ENCODE results near the gene AZIN2. TPM values are rescaled to one million over a fixed set of nuclear protein-coding genes. Genes with fewer than 3 reads are reported as not detected.

Gene AZIN2
- total and polyA plus RNA-seq, 2 of the 13 experiments (the other 11 are each of a cell fraction or from before 2014, with no cell fraction given): 1.7 to 3.5 TPM

- POLR2A ChIA-PET: no interaction called here
- TF ChIP-seq KLF16 (CRISPR knock-in tag; IDR thresholded peaks at IDR 0.05): no peak
- no peak for TF ChIP-seq FLYWCH1 (CRISPR knock-in tag; IDR thresholded peaks at IDR 0.05)
- TF ChIP-seq ZNF124 (CRISPR knock-in tag; IDR thresholded peaks at IDR 0.05): no peak
- no peak for TF ChIP-seq MIER2 (CRISPR knock-in tag; IDR thresholded peaks at IDR 0.05)
- TF ChIP-seq GPN1 (CRISPR knock-in tag; IDR thresholded peaks at IDR 0.05; ENCODE audit: borderline replicate concordance): no peak
- TF ChIP-seq ZNF713 (CRISPR knock-in tag; IDR thresholded peaks at IDR 0.05): no peak
- TF ChIP-seq CREBL2 (CRISPR knock-in tag; IDR thresholded peaks at IDR 0.05; ENCODE audit: borderline replicate concordance): no peak
- TF ChIP-seq ZFP91 (CRISPR knock-in tag; IDR thresholded peaks at IDR 0.05; ENCODE audit: borderline replicate concordance): no peak
- no peak for TF ChIP-seq XBP1 (CRISPR knock-in tag; IDR thresholded peaks at IDR 0.05)
- TF ChIP-seq SP4 (CRISPR knock-in tag; IDR thresholded peaks at IDR 0.05): no peak
- TF ChIP-seq FOXC1 (CRISPR knock-in tag; IDR thresholded peaks at IDR 0.05; ENCODE audit: borderline replicate concordance): no peak
- TF ChIP-seq HOMEZ (CRISPR knock-in tag; IDR thresholded peaks at IDR 0.05; ENCODE audit: low read depth): no peak
- no peak for TF ChIP-seq ATRX (CRISPR knock-in tag; IDR thresholded peaks at IDR 0.05; ENCODE audit: borderline replicate concordance)
- TF ChIP-seq ZNF850 (CRISPR knock-in tag; conservative IDR thresholded peaks at IDR 0.05): no peak
- TF ChIP-seq ERF (CRISPR knock-in tag; IDR thresholded peaks at IDR 0.05): no peak
- no peak for TF ChIP-seq PBX3 (CRISPR knock-in tag; IDR thresholded peaks at IDR 0.05; ENCODE audit: borderline replicate concordance)
- no peak for TF ChIP-seq CBX5 (CRISPR knock-in tag; IDR thresholded peaks at IDR 0.05; ENCODE audit: borderline replicate concordance)
- H3K27ac ChIP-seq (ENCODE audit: extremely low read length, insufficient read depth, low read length): no peak overlapping the region
- H3K9me3 ChIP-seq (ENCODE audit: low read length): no peaks in the 10 kb centered on the region
- H4K20me1 ChIP-seq (ENCODE audit: insufficient read depth, low read length): no peaks in the 10 kb centered on the region
- no peaks in the 10 kb centered on the region for H3K79me2 ChIP-seq (ENCODE audit: insufficient read depth, low read length)
- peaks cover 25% of the 10 kb centered on the region for H3K4me1 ChIP-seq (ENCODE audit: insufficient read depth, low read length)
- 80% methylated on average over 4 of the region's 4 CpGs for WGBS (ENCODE audit: low lambda C conversion rate)
- DNase-seq (ENCODE audit: low spot score) (no peak), ATAC-seq (no peak), FAIRE-seq (no peak)
- no peaks in the 10 kb centered on the region for H3K36me3 ChIP-seq (replicated peaks in 1 of 2; ENCODE audit: control insufficient read depth in 1 of 2, insufficient read depth in 2 of 2, low read length in 2 of 2)
- CTCF ChIA-PET (ENCODE audit: low intra/inter-chr PET ratio, low total read pairs): no interaction called here
- in situ Hi-C loops (cut with HindIII; ENCODE audit: extremely low pct_ligation_motif_present, low pct_unique_long_range_greater_than_20kb) (no loop called here), intact Hi-C loops (cut with micrococcal nuclease; ENCODE audit: unreplicated experiment) (no loop called here)
- no peak overlapping the region for H3K4me2 ChIP-seq (ENCODE audit: low read depth, low read length)
- BruUV-seq (replicated peaks): no TSS peak
- no peak overlapping the region for H2AFZ ChIP-seq (ENCODE audit: low read length)
- no peak overlapping the region for H3K9ac ChIP-seq (ENCODE audit: insufficient read depth, low read depth, low read length)
- H3K4me3 ChIP-seq (replicated peaks in 1 of 3; ENCODE audit: insufficient read depth in 1 of 3, low read depth in 2 of 3, low read length in 3 of 3): no peak overlapping the region
- H3K27me3 ChIP-seq (ENCODE audit: control insufficient read depth in 1 of 2, insufficient read depth in 2 of 2, low read length in 2 of 2): no peaks in the 10 kb centered on the region
Measured at GRCh38 chr1:33157131-33157530, 76.2 kb downstream of the AZIN2 start.

Measured in HepG2 (cell line).